K562 (cell line): ENCODE measurements around the gene CD300H. TPM values are rescaled to one million over a fixed set of nuclear protein-coding genes. Genes with fewer than 3 reads are reported as not detected.

Experiments used
- ATAC-seq: fragments of 200-7000 bp; cut with Tn5 transposase; 3 replicates; pipeline ENCODE4 v1.9.1; 2020; ENCODE audit warnings: moderate library complexity
- BruUV-seq: library from RNA; stranded (reverse); fragments of 400-500 nt; replicated peaks from 2 replicates; lab custom pipeline; 2021; lab: Mats Ljungman, UMichigan
- CTCF ChIA-PET: fragments of 300-600 bp; formaldehyde crosslinking; extraction: SDS; loops from one replicate; lab custom pipeline; 2021; ENCODE audit warnings: low intra/inter-chr PET ratio; lab: Yijun Ruan, JAX
- POLR2A ChIA-PET: fragments of 300-600, 350-650 bp; sonication (Branson Sonifier 250); formaldehyde crosslinking; extraction: SDS; loops from one replicate; lab custom pipeline; 2021; ENCODE audit warnings: antibody characterized with exemption, inconsistent platforms; lab: Yijun Ruan, JAX
- DNase-seq, 4 experiments: peaks; one replicate each; pipeline versions ENCODE4 v3.0.0 to v3.0.0-alpha.2; 2011 to 2018; ENCODE audit warnings: low spot score in 3 of 4, mixed read lengths in 3 of 4; ENCODE audit errors: extremely low read depth in 1 of 4
- FAIRE-seq: peaks from 2 replicates; lab custom pipeline; 2011; peaks lifted over from hg19 to GRCh38; lab: Jason Lieb, UNC
- H2AFZ ChIP-seq: 2 replicates; pipeline ENCODE4 v1.6.0; 2011; ENCODE audit warnings: low read depth, low read length, control low read depth, inconsistent platforms
- H3K27ac ChIP-seq: fragments of 200-600 bp; 3 replicates; pipeline ENCODE4 v1.8.0; 2011; ENCODE audit warnings: low read depth, mild to moderate bottlenecking, control low read depth, inconsistent platforms, low read length, moderate library complexity, mixed read lengths; ENCODE audit errors: extremely low read depth
- H3K27me3 ChIP-seq, 2 experiments: fragments of 300-600 bp in 1 of 2; 2 replicates in 1 of 2; 3 replicates in 1 of 2; pipeline versions ENCODE4 v1.6.0 to v1.8.0; 2011; ENCODE audit warnings: inconsistent platforms in 2 of 2, low read length in 2 of 2, mild to moderate bottlenecking in 1 of 2, mixed read lengths in 1 of 2, moderate library complexity in 1 of 2; ENCODE audit not compliant: control insufficient read depth in 2 of 2, insufficient read depth in 2 of 2
- H3K36me3 ChIP-seq: fragments of 300-600 bp; 3 replicates; pipeline ENCODE4 v1.8.0; 2011; ENCODE audit warnings: mild to moderate bottlenecking, low read length, inconsistent platforms; ENCODE audit not compliant: control insufficient read depth, insufficient read depth
- H3K4me1 ChIP-seq, 2 experiments: fragments of 200-600 bp in 1 of 2; replicated peaks in 1 of 2; 2 replicates in 1 of 2; 3 replicates in 1 of 2; pipeline versions ENCODE4 v1.5.1 to v1.8.0; 2011; ENCODE audit warnings: inconsistent platforms in 2 of 2, low read length in 2 of 2, mild to moderate bottlenecking in 1 of 2, mixed read lengths in 1 of 2, moderate library complexity in 1 of 2; ENCODE audit not compliant: control insufficient read depth in 2 of 2, insufficient read depth in 2 of 2
- H3K4me2 ChIP-seq: 2 replicates; pipeline ENCODE4 v1.6.1; 2011; ENCODE audit warnings: low read length, control low read depth, inconsistent platforms, mixed read lengths; ENCODE audit not compliant: insufficient read depth
- H3K4me3 ChIP-seq: fragments of 200-600 bp; sonication (generic), shearing (Covaris generic); 2 replicates; pipeline ENCODE4 v1.5.1; 2016; ENCODE audit warnings: control low read depth, inconsistent platforms
- H3K79me2 ChIP-seq: fragments of 200-600 bp; 3 replicates; pipeline ENCODE4 v1.8.0; 2011; ENCODE audit warnings: low read length, inconsistent platforms; ENCODE audit not compliant: control insufficient read depth, insufficient read depth
- H3K9ac ChIP-seq, 2 experiments: 2 replicates each; pipeline versions ENCODE4 v1.6.0 to v1.6.1; 2011; ENCODE audit warnings: low read depth in 2 of 2, low read length in 2 of 2, control low read depth in 1 of 2, inconsistent platforms in 1 of 2, mild to moderate bottlenecking in 1 of 2, mixed read lengths in 1 of 2; ENCODE audit not compliant: insufficient read depth in 1 of 2
- H3K9me1 ChIP-seq: one replicate; pipeline ENCODE4 v1.6.0; 2011; ENCODE audit warnings: inconsistent platforms, mild to moderate bottlenecking, low read length, moderate library complexity; ENCODE audit not compliant: control insufficient read depth, insufficient read depth
- H3K9me3 ChIP-seq: replicated peaks from 2 replicates; pipeline ENCODE4 v1.5.1; 2011; ENCODE audit warnings: low read depth, low read length, inconsistent platforms; ENCODE audit not compliant: control insufficient read depth, insufficient read depth
- H4K20me1 ChIP-seq: replicated peaks from 2 replicates; pipeline ENCODE4 v1.6.1; 2011; ENCODE audit warnings: low read length, inconsistent platforms, mixed read lengths; ENCODE audit not compliant: control insufficient read depth, insufficient read depth
- DPF2 ChIP-seq: fragments of 450-650 bp; IDR thresholded peaks from 2 replicates; pipeline ENCODE4 v1.6.1; 2016
- E2F6 ChIP-seq, 2 experiments: IDR thresholded peaks; 2 replicates each; pipeline ENCODE4 v1.6.1; 2011; ENCODE audit warnings: borderline replicate concordance in 1 of 2, control low read depth in 1 of 2, low read depth in 1 of 2, low read length in 1 of 2, mild to moderate bottlenecking in 1 of 2, mixed read lengths in 1 of 2, moderate library complexity in 1 of 2; ENCODE audit not compliant: insufficient read depth in 1 of 2, insufficient read length in 1 of 2, poor library complexity in 1 of 2, severe bottlenecking in 1 of 2; ENCODE audit errors: extremely low read depth in 1 of 2
- GTF2A2 ChIP-seq: IDR thresholded peaks from 2 replicates; pipeline ENCODE4 v1.6.1; 2016; ENCODE audit warnings: mild to moderate bottlenecking, missing genetic modification characterization, missing compliant biosample characterization
- MEF2D ChIP-seq: conservative IDR thresholded peaks from 2 replicates; pipeline ENCODE4 v1.6.1; 2016; ENCODE audit warnings: low read depth, missing genetic modification characterization, missing compliant biosample characterization
- REST ChIP-seq, 2 experiments: fragments of 450-650 bp; formaldehyde crosslinking in 1 of 2; IDR thresholded peaks; 2 replicates each; pipeline versions ENCODE4 v1.4.0 to v1.6.1; 2014 to 2020; ENCODE audit warnings: mild to moderate bottlenecking in 2 of 2, borderline replicate concordance in 1 of 2, low read depth in 1 of 2
- SP1 ChIP-seq: sonication (generic); formaldehyde crosslinking; IDR thresholded peaks from 2 replicates; pipeline ENCODE4 v1.8.1; 2022; ENCODE audit warnings: mild to moderate bottlenecking, missing genetic modification reagents
- TRIM24 ChIP-seq, 2 experiments: fragments of 450-650 bp; IDR thresholded peaks; 2 replicates each; pipeline ENCODE4 v1.6.1; 2016
- ZFP30 ChIP-seq: fragments of 250-450 bp; sonication (Bioruptor Pico); IDR thresholded peaks from 2 replicates; pipeline ENCODE4 v1.8.0; 2022; ENCODE audit warnings: moderate library complexity, mild to moderate bottlenecking, inconsistent platforms, borderline replicate concordance
- ZNF511 ChIP-seq: sonication (generic); formaldehyde crosslinking; IDR thresholded peaks from 2 replicates; pipeline ENCODE4 v1.8.0; 2022; ENCODE audit warnings: mild to moderate bottlenecking, missing genetic modification reagents
- ZNF551 ChIP-seq: fragments of 250-450 bp; sonication (Bioruptor Pico); IDR thresholded peaks from 2 replicates; pipeline ENCODE4 v1.5.0; 2021; ENCODE audit warnings: mild to moderate bottlenecking, moderate library complexity
- ZNF561 ChIP-seq: fragments of 450-650 bp; formaldehyde crosslinking; conservative IDR thresholded peaks from 2 replicates; pipeline ENCODE4 v1.4.0; 2020; ENCODE audit warnings: mild to moderate bottlenecking, moderate library complexity
- WGBS: fragments of 100-300 bp; shearing (Covaris generic); methylation state at CpG from one replicate; pipeline ENCODE4 v1.1.6; 2016; ENCODE audit warnings: low coverage, mixed read lengths; ENCODE audit not compliant: insufficient coverage; ENCODE audit errors: missing lambda C conversion rate; 5-methylcytosine and 5-hydroxymethylcytosine counted together
- in situ Hi-C: fragments of 300-500 bp; cut with MboI; formaldehyde crosslinking; loops from 4 replicates; pipeline ENCODE4 v1.15.0; 2018; ENCODE audit warnings: inconsistent platforms, mixed read lengths
- intact Hi-C: fragments of 100-400 bp; cut with micrococcal nuclease; formaldehyde crosslinking; loops from 2 replicates; pipeline ENCODE4 v1.14.2; 2022
- polyA plus RNA-seq, 8 experiments: library from polyadenylated mRNA; depleted of rRNA in 4 of 8; stranded (reverse) in 5 of 8; unstranded in 3 of 8; fragments of >200 nt; fragmentation: Nextera tagmentation in 2 of 8; fragmentation: Illumina TruSeq in 1 of 8; extraction: Ambion mirVana in 2 of 8; extraction: Trizol in 1 of 8; gene quantifications; 2 replicates each; pipeline versions ENCODE4 v1.2.1 to v1.2.3, GENCODE V29; 2011 to 2014; ENCODE audit warnings: inconsistent platforms in 1 of 8, missing spikeins in 1 of 8
- total RNA-seq, 7 experiments: library from RNA; depleted of rRNA in 6 of 7; stranded (reverse); fragments of >200 nt in 6 of 7; fragmentation: Illumina TruSeq in 2 of 7; extraction: Trizol in 2 of 7; gene quantifications; 2 replicates each; pipeline versions ENCODE4 v1.2.1 to v1.2.3, GENCODE V29; 2011 to 2021; ENCODE audit warnings: low replicate concordance in 1 of 7

Gene CD300H
- total and polyA plus RNA-seq, 9 of the 15 experiments (the other 6 are each of a cell fraction or from before 2014, with no cell fraction given): not detected

GRCh38 chr17:74514632-74515334 lies 52.5 kb downstream of the CD300H start:
- in situ Hi-C loops: no loop called here
- H3K79me2 ChIP-seq: no peaks in the 10 kb centered on the region
- peak overlapping the region; percentile 74; the same call in 2 of the 3 replicates for H3K27ac ChIP-seq
- WGBS: 3% methylated on average over 10 of the region's 10 CpGs
- no peak overlapping the region for H3K9ac ChIP-seq
- no peaks in the 10 kb centered on the region for H3K27me3 ChIP-seq
- FAIRE-seq: no peak
- ChIA-PET CTCF (interaction anchor here (0.6 kb wide), 1 partner anchor 276 kb away, joined by 3 read pairs; no protein-coding TSS in a partner anchor), POLR2A (no interaction called here)
- DNase-seq: peak; percentile 9 to 23 (median 18)
- peaks cover 13% of the 10 kb centered on the region for H3K9me3 ChIP-seq
- H3K36me3 ChIP-seq: no peaks in the 10 kb centered on the region; the same call in 2 of the 3 replicates
- intact Hi-C loops: no loop called here
- H2AFZ ChIP-seq: peak overlapping the region; percentile 56; the same call in 1 of the 2 replicates
- H3K4me2 ChIP-seq: no peak overlapping the region
- no peaks in the 10 kb centered on the region for H3K9me1 ChIP-seq
- no peak for ATAC-seq
- no TSS peak for BruUV-seq
- no peaks in the 10 kb centered on the region for H3K4me1 ChIP-seq
- no peak overlapping the region for H3K4me3 ChIP-seq
- H4K20me1 ChIP-seq: no peaks in the 10 kb centered on the region
- TF ChIP-seq DPF2 (0 out of 2 replicates have a peak, but pooled peaks have one; percentile 11), E2F6 (IDR thresholded peaks at IDR 0.05; ENCODE audit: borderline replicate concordance in 1 of 2, extremely low read depth in 1 of 2, insufficient read depth in 1 of 2, insufficient read length in 1 of 2, low read depth in 1 of 2, low read length in 1 of 2, poor library complexity in 1 of 2, severe bottlenecking in 1 of 2) (peak in 1 of 2 experiments; percentile 11), MEF2D (tag) (peak; percentile 70), ZNF551 (no peak), TRIM24 (IDR thresholded peaks at IDR 0.05) (peak; percentile 100), ZFP30 (CRISPR knock-in tag) (no peak), REST (IDR thresholded peaks at IDR 0.05; ENCODE audit: borderline replicate concordance) (peak; percentile 96), REST (CRISPR knock-in tag; IDR thresholded peaks at IDR 0.05; ENCODE audit: low read depth) (no peak), ZNF511 (no peak), SP1 (CRISPR knock-in tag) (peak; percentile 80; the same call in 1 of the 2 replicates), GTF2A2 (tag) (no peak), ZNF561 (CRISPR knock-in tag) (no peak)
